HG03045 (cell line): ENCODE results near the gene RNF212.
"Not testable (repeated sequence)": the region's sequence is repeated elsewhere in the genome, so short reads cannot be mapped to it uniquely, and the experiment has no call there.

Experiments used
- ATAC-seq: cut with Tn5 transposase; IDR thresholded peaks from one replicate; pipeline ENCODE4 v1.9.1; 2021; ENCODE audit warnings: mild to moderate bottlenecking, moderate library complexity; ENCODE audit not compliant: unreplicated experiment

RNF212 gene

GRCh38 chr4:1049591-1049905, 63.8 kb downstream of the RNF212 start:
- no peak for ATAC-seq

- ATAC-seq, result no peak
These were observed 64.4 kb downstream of the RNF212 start for GRCh38 chr4:1048773-1049590.

GRCh38 chr4:1047976-1048772, 65.2 kb downstream of the RNF212 start:
- no peak for ATAC-seq

GRCh38 chr4:1047106-1047975, 66.0 kb downstream of the RNF212 start:
- no peak for ATAC-seq

GRCh38 chr4:1046581-1047011, 66.8 kb downstream of the RNF212 start:
- ATAC-seq, result not testable (repeated sequence)

- ATAC-seq, result no peak
These were observed 67.7 kb downstream of the RNF212 start for GRCh38 chr4:1045595-1046201.

GRCh38 chr4:1045193-1045594, 68.2 kb downstream of the RNF212 start:
- ATAC-seq, result no peak

- no peak for ATAC-seq
These were observed 68.7 kb downstream of the RNF212 start for GRCh38 chr4:1044469-1045192.

- no peak for ATAC-seq
These were observed 69.5 kb downstream of the RNF212 start for GRCh38 chr4:1043651-1044468.

GRCh38 chr4:1043162-1043561, 70.2 kb downstream of the RNF212 start:
- no peak for ATAC-seq

GRCh38 chr4:1042352-1043055, 70.9 kb downstream of the RNF212 start:
- ATAC-seq, result no peak

- ATAC-seq, result no peak
These were observed 71.4 kb downstream of the RNF212 start for GRCh38 chr4:1041936-1042330.

GRCh38 chr4:1041147-1041935, 72.0 kb downstream of the RNF212 start:
- no peak for ATAC-seq

GRCh38 chr4:1040344-1041146, 72.8 kb downstream of the RNF212 start:
- no peak for ATAC-seq

GRCh38 chr4:1039493-1040343, 73.6 kb downstream of the RNF212 start:
- no peak for ATAC-seq

GRCh38 chr4:1038948-1039492, 74.3 kb downstream of the RNF212 start:
- ATAC-seq, result no peak
